DOHH2 (cell line): ENCODE measurements around the gene SYT13.

Experiments
- H3F3A ChIP-seq: fragments of 200-600 bp; sonication (generic), shearing (Covaris generic); 2 replicates; pipeline ENCODE4 v1.6.0; 2016; ENCODE audit warnings: antibody characterized with exemption, mild to moderate bottlenecking; ENCODE audit not compliant: control insufficient read depth, insufficient read depth
- H3K27ac ChIP-seq: fragments of 200-600 bp; sonication (generic); 2 replicates; pipeline ENCODE4 v1.5.1; 2014; ENCODE audit warnings: low read depth, mild to moderate bottlenecking, low read length, moderate library complexity
- H3K27me3 ChIP-seq: fragments of 200-600 bp; sonication (generic); 2 replicates; pipeline ENCODE4 v1.6.1; 2014; ENCODE audit warnings: mild to moderate bottlenecking, low read length, mixed read lengths; ENCODE audit not compliant: control insufficient read depth
- H3K36me3 ChIP-seq: fragments of 200-600 bp; sonication (generic); 2 replicates; pipeline ENCODE4 v1.6.1; 2014; ENCODE audit warnings: mild to moderate bottlenecking, low read length, moderate library complexity, mixed read lengths; ENCODE audit not compliant: control insufficient read depth
- H3K4me1 ChIP-seq: fragments of 200-600 bp; sonication (generic); 2 replicates; pipeline ENCODE4 v1.6.1; 2014; ENCODE audit warnings: mild to moderate bottlenecking, low read length, mixed read lengths; ENCODE audit not compliant: control insufficient read depth
- H3K4me2 ChIP-seq: fragments of 200-600 bp; sonication (generic); 2 replicates; pipeline ENCODE4 v1.6.0; 2014; ENCODE audit warnings: mild to moderate bottlenecking, low read length, moderate library complexity
- H3K4me3 ChIP-seq: fragments of 200-600 bp; sonication (generic); 2 replicates; pipeline ENCODE4 v1.5.1; 2014; ENCODE audit warnings: mild to moderate bottlenecking, low read length, mixed read lengths
- H3K79me2 ChIP-seq: fragments of 200-600 bp; sonication (generic); 2 replicates; pipeline ENCODE4 v1.6.1; 2014; ENCODE audit warnings: mild to moderate bottlenecking, low read length, mixed read lengths; ENCODE audit not compliant: control insufficient read depth
- H3K9me2 ChIP-seq: fragments of 200-600 bp; sonication (generic); replicated peaks from 2 replicates; pipeline ENCODE4 v1.6.1; 2014; ENCODE audit warnings: mild to moderate bottlenecking, low read length, mixed read lengths; ENCODE audit not compliant: control insufficient read depth
- H3K9me3 ChIP-seq: fragments of 200-600 bp; sonication (generic); 2 replicates; pipeline ENCODE4 v1.6.1; 2014; ENCODE audit warnings: antibody characterized with exemption, low read length, mixed read lengths; ENCODE audit not compliant: control insufficient read depth, insufficient read depth
- H4K20me1 ChIP-seq: fragments of 200-600 bp; sonication (generic); 2 replicates; pipeline ENCODE4 v1.6.0; 2014; ENCODE audit warnings: low read depth, mild to moderate bottlenecking, antibody characterized with exemption, low read length, moderate library complexity; ENCODE audit not compliant: control insufficient read depth, insufficient read depth
- CTCF ChIP-seq: fragments of 200-600 bp; sonication (generic); IDR thresholded peaks from one replicate; pipeline ENCODE4 v1.5.1; 2014; ENCODE audit warnings: antibody characterized with exemption, mild to moderate bottlenecking, low read depth, low read length; ENCODE audit not compliant: poor library complexity, severe bottlenecking
- EZH2phosphoT487 ChIP-seq: fragments of 200-600 bp; sonication (generic); IDR thresholded peaks from 2 replicates; pipeline ENCODE4 v1.6.1; 2017; ENCODE audit warnings: borderline replicate concordance, mild to moderate bottlenecking, antibody characterized with exemption, low read length, moderate library complexity, mixed read lengths

Gene SYT13

GRCh38 chr11:45205978-45206377 is 80.2 kb downstream of the SYT13 start:
- Histone ChIP-seq H3K4me2 (no peak overlapping the region), H3K27ac (no peak overlapping the region), H3K9me2 (no peaks in the 10 kb centered on the region), H3K36me3 (no peaks in the 10 kb centered on the region), H3K27me3 (no peaks in the 10 kb centered on the region), H3K4me3 (no peak overlapping the region), H3K4me1 (peaks cover 20% of the 10 kb centered on the region), H4K20me1 (no peaks in the 10 kb centered on the region), H3K9me3 (no peaks in the 10 kb centered on the region), H3F3A (no peaks in the 10 kb centered on the region), H3K79me2 (no peaks in the 10 kb centered on the region)
- TF ChIP-seq CTCF (no peak), EZH2phosphoT487 (no peak)

GRCh38 chr11:45204761-45205160 is 81.4 kb downstream of the SYT13 start:
- no peaks in the 10 kb centered on the region for H3F3A ChIP-seq
- TF ChIP-seq CTCF = no peak
- no peak for TF ChIP-seq EZH2phosphoT487
- peaks cover 9% of the 10 kb centered on the region for H3K4me1 ChIP-seq
- H4K20me1 ChIP-seq = no peaks in the 10 kb centered on the region
- no peak overlapping the region for H3K4me2 ChIP-seq
- H3K4me3 ChIP-seq = no peak overlapping the region
- no peak overlapping the region for H3K27ac ChIP-seq
- no peaks in the 10 kb centered on the region for H3K27me3 ChIP-seq
- no peaks in the 10 kb centered on the region for H3K9me2 ChIP-seq
- no peaks in the 10 kb centered on the region for H3K79me2 ChIP-seq
- H3K9me3 ChIP-seq = no peaks in the 10 kb centered on the region
- no peaks in the 10 kb centered on the region for H3K36me3 ChIP-seq

- H3K4me3 ChIP-seq = no peak overlapping the region
- H3K79me2 ChIP-seq = no peaks in the 10 kb centered on the region
- no peak for TF ChIP-seq CTCF
- TF ChIP-seq EZH2phosphoT487 = no peak
- no peaks in the 10 kb centered on the region for H3K27me3 ChIP-seq
- no peaks in the 10 kb centered on the region for H3K9me2 ChIP-seq
- H3K27ac ChIP-seq = no peak overlapping the region
- H3K4me2 ChIP-seq = no peak overlapping the region
- H3K36me3 ChIP-seq = no peaks in the 10 kb centered on the region
- H3K4me1 ChIP-seq = no peaks in the 10 kb centered on the region
- H3K9me3 ChIP-seq = no peaks in the 10 kb centered on the region
- H3F3A ChIP-seq = no peaks in the 10 kb centered on the region
- H4K20me1 ChIP-seq = no peaks in the 10 kb centered on the region
Measured at GRCh38 chr11:45193695-45194094, 92.4 kb downstream of the SYT13 start.
